Measurements from ENCODE around the gene CLEC4M. TPM values are rescaled to one million over a fixed set of nuclear protein-coding genes. Genes with fewer than 3 reads are reported as not detected.

CLEC4M gene
- polyA plus RNA-seq, 4 donors: 0.12 to 0.61 TPM; not detected in 2

- no peaks in the 10 kb centered on the region for H3K9me3 ChIP-seq (ENCODE audit: control insufficient read depth in 2 of 2, insufficient read depth in 1 of 2, low read depth in 1 of 2, low read length in 1 of 2)
- WGBS, 3 donors: 7 to 24% (median 11%) methylated on average over 8 of the region's 8 CpGs
- no peaks in the 10 kb centered on the region for H3K4me1 ChIP-seq (ENCODE audit: control insufficient read depth in 3 of 3, insufficient read depth in 2 of 3, low read depth in 1 of 3, low read length in 2 of 3)
- peak; percentile 62 to 85 for DNase-seq
- no peak overlapping the region for H3K27ac ChIP-seq (ENCODE audit: low read depth in 1 of 3, low read length in 2 of 3)
- FAIRE-seq: no peak
- H3K27me3 ChIP-seq (ENCODE audit: control insufficient read depth in 3 of 3, insufficient read depth in 3 of 3, low read length in 3 of 3): peaks cover 0 to 3% (median 2%) of the 10 kb centered on the region in 3 donors
- no peaks in the 10 kb centered on the region for H3K36me3 ChIP-seq (ENCODE audit: control insufficient read depth in 3 of 3, insufficient read depth in 2 of 3, low read depth in 1 of 3, low read length in 3 of 3)
- H3K4me3 ChIP-seq (ENCODE audit: low read depth in 1 of 3, low read length in 3 of 3): no peak overlapping the region
Observed at GRCh38 chr19:7772752-7773291, 9.8 kb downstream of the CLEC4M start.

GRCh38 chr19:7773841-7774240 is 10.8 kb downstream of the CLEC4M start:
- no peak for FAIRE-seq
- H3K27ac ChIP-seq (ENCODE audit: low read depth in 1 of 3, low read length in 2 of 3): no peak overlapping the region
- no peaks in the 10 kb centered on the region for H3K9me3 ChIP-seq (ENCODE audit: control insufficient read depth in 2 of 2, insufficient read depth in 1 of 2, low read depth in 1 of 2, low read length in 1 of 2)
- no peaks in the 10 kb centered on the region for H3K4me1 ChIP-seq (ENCODE audit: control insufficient read depth in 3 of 3, insufficient read depth in 2 of 3, low read depth in 1 of 3, low read length in 2 of 3)
- H3K4me3 ChIP-seq (ENCODE audit: low read depth in 1 of 3, low read length in 3 of 3): no peak overlapping the region
- no peak for DNase-seq
- 29 to 62% (median 51%) methylated on average over 9 of the region's 9 CpGs for WGBS, 3 donors
- H3K36me3 ChIP-seq (ENCODE audit: control insufficient read depth in 3 of 3, insufficient read depth in 2 of 3, low read depth in 1 of 3, low read length in 3 of 3): no peaks in the 10 kb centered on the region
- H3K27me3 ChIP-seq (ENCODE audit: control insufficient read depth in 3 of 3, insufficient read depth in 3 of 3, low read length in 3 of 3): peaks cover 0 to 5% (median 3%) of the 10 kb centered on the region in 3 donors

GRCh38 chr19:7775761-7776160 is 12.7 kb downstream of the CLEC4M start:
- H3K36me3 ChIP-seq (ENCODE audit: control insufficient read depth in 3 of 3, insufficient read depth in 2 of 3, low read depth in 1 of 3, low read length in 3 of 3): no peaks in the 10 kb centered on the region
- no peak for DNase-seq
- no peaks in the 10 kb centered on the region for H3K4me1 ChIP-seq (ENCODE audit: control insufficient read depth in 3 of 3, insufficient read depth in 2 of 3, low read depth in 1 of 3, low read length in 2 of 3)
- H3K27ac ChIP-seq (ENCODE audit: low read depth in 1 of 3, low read length in 2 of 3): no peak overlapping the region
- H3K9me3 ChIP-seq (ENCODE audit: control insufficient read depth in 2 of 2, insufficient read depth in 1 of 2, low read depth in 1 of 2, low read length in 1 of 2): no peaks in the 10 kb centered on the region
- WGBS, 3 donors: 88 to 93% (median 90%) methylated on average over 9 of the region's 9 CpGs
- H3K4me3 ChIP-seq (ENCODE audit: low read depth in 1 of 3, low read length in 3 of 3): no peak overlapping the region
- FAIRE-seq: no peak
- peaks cover 0 to 11% (median 3%) of the 10 kb centered on the region in 3 donors for H3K27me3 ChIP-seq (ENCODE audit: control insufficient read depth in 3 of 3, insufficient read depth in 3 of 3, low read length in 3 of 3)

- FAIRE-seq (no peak), DNase-seq (no peak)
- Histone ChIP-seq H3K36me3 (ENCODE audit: control insufficient read depth in 3 of 3, insufficient read depth in 2 of 3, low read depth in 1 of 3, low read length in 3 of 3) (no peaks in the 10 kb centered on the region), H3K9me3 (ENCODE audit: control insufficient read depth in 2 of 2, insufficient read depth in 1 of 2, low read depth in 1 of 2, low read length in 1 of 2) (no peaks in the 10 kb centered on the region), H3K4me3 (ENCODE audit: low read depth in 1 of 3, low read length in 3 of 3) (no peak overlapping the region), H3K27me3 (ENCODE audit: control insufficient read depth in 3 of 3, insufficient read depth in 3 of 3, low read length in 3 of 3) (peaks cover 0 to 19% (median 10%) of the 10 kb centered on the region in 3 donors), H3K4me1 (ENCODE audit: control insufficient read depth in 3 of 3, insufficient read depth in 2 of 3, low read depth in 1 of 3, low read length in 2 of 3) (no peaks in the 10 kb centered on the region), H3K27ac (ENCODE audit: low read depth in 1 of 3, low read length in 2 of 3) (no peak overlapping the region)
- WGBS, 3 donors: 55 to 64% (median 63%) methylated on average over 5 of the region's 5 CpGs
Observed at GRCh38 chr19:7778081-7778480, 15.0 kb downstream of the CLEC4M start.

GRCh38 chr19:7779631-7780486 is 16.8 kb downstream of the CLEC4M start:
- no peaks in the 10 kb centered on the region for H3K4me1 ChIP-seq (ENCODE audit: control insufficient read depth in 3 of 3, insufficient read depth in 2 of 3, low read depth in 1 of 3, low read length in 2 of 3)
- no peak overlapping the region for H3K27ac ChIP-seq (ENCODE audit: low read depth in 1 of 3, low read length in 2 of 3)
- H3K36me3 ChIP-seq (ENCODE audit: control insufficient read depth in 3 of 3, insufficient read depth in 2 of 3, low read depth in 1 of 3, low read length in 3 of 3): no peaks in the 10 kb centered on the region
- 76 to 77% (median 76%) methylated on average over 26 of the region's 26 CpGs for WGBS, 3 donors
- DNase-seq (no peak), FAIRE-seq (no peak)
- no peaks in the 10 kb centered on the region for H3K9me3 ChIP-seq (ENCODE audit: control insufficient read depth in 2 of 2, insufficient read depth in 1 of 2, low read depth in 1 of 2, low read length in 1 of 2)
- peaks cover 0 to 21% (median 15%) of the 10 kb centered on the region in 3 donors for H3K27me3 ChIP-seq (ENCODE audit: control insufficient read depth in 3 of 3, insufficient read depth in 3 of 3, low read length in 3 of 3)
- no peak overlapping the region for H3K4me3 ChIP-seq (ENCODE audit: low read depth in 1 of 3, low read length in 3 of 3)

- DNase-seq (no peak), FAIRE-seq (no peak)
- 52 to 54% (median 54%) methylated on average over 12 of the region's 12 CpGs for WGBS, 3 donors
- Histone ChIP-seq H3K4me3 (ENCODE audit: low read depth in 1 of 3, low read length in 3 of 3) (no peak overlapping the region), H3K27ac (ENCODE audit: low read depth in 1 of 3, low read length in 2 of 3) (no peak overlapping the region), H3K4me1 (ENCODE audit: control insufficient read depth in 3 of 3, insufficient read depth in 2 of 3, low read depth in 1 of 3, low read length in 2 of 3) (no peaks in the 10 kb centered on the region), H3K9me3 (ENCODE audit: control insufficient read depth in 2 of 2, insufficient read depth in 1 of 2, low read depth in 1 of 2, low read length in 1 of 2) (no peaks in the 10 kb centered on the region), H3K36me3 (ENCODE audit: control insufficient read depth in 3 of 3, insufficient read depth in 2 of 3, low read depth in 1 of 3, low read length in 3 of 3) (no peaks in the 10 kb centered on the region), H3K27me3 (ENCODE audit: control insufficient read depth in 3 of 3, insufficient read depth in 3 of 3, low read length in 3 of 3) (peaks cover 0 to 21% (median 12%) of the 10 kb centered on the region in 3 donors)
Observed at GRCh38 chr19:7781157-7781556, 18.1 kb downstream of the CLEC4M start.

- Histone ChIP-seq H3K36me3 (ENCODE audit: control insufficient read depth in 3 of 3, insufficient read depth in 2 of 3, low read depth in 1 of 3, low read length in 3 of 3) (no peaks in the 10 kb centered on the region), H3K27me3 (ENCODE audit: control insufficient read depth in 3 of 3, insufficient read depth in 3 of 3, low read length in 3 of 3) (peaks cover 3 to 39% (median 25%) of the 10 kb centered on the region in 3 donors), H3K4me3 (ENCODE audit: low read depth in 1 of 3, low read length in 3 of 3) (no peak overlapping the region), H3K9me3 (ENCODE audit: control insufficient read depth in 2 of 2, insufficient read depth in 1 of 2, low read depth in 1 of 2, low read length in 1 of 2) (no peaks in the 10 kb centered on the region), H3K27ac (ENCODE audit: low read depth in 1 of 3, low read length in 2 of 3) (no peak overlapping the region), H3K4me1 (ENCODE audit: control insufficient read depth in 3 of 3, insufficient read depth in 2 of 3, low read depth in 1 of 3, low read length in 2 of 3) (no peaks in the 10 kb centered on the region)
- DNase-seq: no peak
- FAIRE-seq: no peak
- WGBS, 3 donors: 18 to 27% (median 20%) methylated on average over 8 of the region's 8 CpGs
Observed at GRCh38 chr19:7783991-7784423, 21.0 kb downstream of the CLEC4M start.

GRCh38 chr19:7784856-7785255 is 21.8 kb downstream of the CLEC4M start:
- Histone ChIP-seq H3K36me3 (ENCODE audit: control insufficient read depth in 3 of 3, insufficient read depth in 2 of 3, low read depth in 1 of 3, low read length in 3 of 3) (no peaks in the 10 kb centered on the region), H3K27me3 (ENCODE audit: control insufficient read depth in 3 of 3, insufficient read depth in 3 of 3, low read length in 3 of 3) (peaks cover 3 to 44% (median 31%) of the 10 kb centered on the region in 3 donors), H3K4me1 (ENCODE audit: control insufficient read depth in 3 of 3, insufficient read depth in 2 of 3, low read depth in 1 of 3, low read length in 2 of 3) (no peaks in the 10 kb centered on the region), H3K9me3 (ENCODE audit: control insufficient read depth in 2 of 2, insufficient read depth in 1 of 2, low read depth in 1 of 2, low read length in 1 of 2) (no peaks in the 10 kb centered on the region), H3K27ac (ENCODE audit: low read depth in 1 of 3, low read length in 2 of 3) (no peak overlapping the region), H3K4me3 (ENCODE audit: low read depth in 1 of 3, low read length in 3 of 3) (no peak overlapping the region)
- FAIRE-seq (no peak), DNase-seq (no peak)
